Stimulated activated CD4-positive, alpha-beta T cell treated with anti-CD3 and anti-CD28 coated beads, Interleukin-12 subunit alpha, Interleukin-12 subunit beta, amount 100 ng/mL, for 48 hours (primary cell): Measurements from ENCODE around the gene FASN.

Experiments used
- DNase-seq, 3 donors: peaks; one replicate each; pipeline ENCODE4 v3.0.0-alpha.2; 2020; ENCODE audit warnings: low read depth in 2 of 3, low spot score in 1 of 3

Gene FASN

DNA sequence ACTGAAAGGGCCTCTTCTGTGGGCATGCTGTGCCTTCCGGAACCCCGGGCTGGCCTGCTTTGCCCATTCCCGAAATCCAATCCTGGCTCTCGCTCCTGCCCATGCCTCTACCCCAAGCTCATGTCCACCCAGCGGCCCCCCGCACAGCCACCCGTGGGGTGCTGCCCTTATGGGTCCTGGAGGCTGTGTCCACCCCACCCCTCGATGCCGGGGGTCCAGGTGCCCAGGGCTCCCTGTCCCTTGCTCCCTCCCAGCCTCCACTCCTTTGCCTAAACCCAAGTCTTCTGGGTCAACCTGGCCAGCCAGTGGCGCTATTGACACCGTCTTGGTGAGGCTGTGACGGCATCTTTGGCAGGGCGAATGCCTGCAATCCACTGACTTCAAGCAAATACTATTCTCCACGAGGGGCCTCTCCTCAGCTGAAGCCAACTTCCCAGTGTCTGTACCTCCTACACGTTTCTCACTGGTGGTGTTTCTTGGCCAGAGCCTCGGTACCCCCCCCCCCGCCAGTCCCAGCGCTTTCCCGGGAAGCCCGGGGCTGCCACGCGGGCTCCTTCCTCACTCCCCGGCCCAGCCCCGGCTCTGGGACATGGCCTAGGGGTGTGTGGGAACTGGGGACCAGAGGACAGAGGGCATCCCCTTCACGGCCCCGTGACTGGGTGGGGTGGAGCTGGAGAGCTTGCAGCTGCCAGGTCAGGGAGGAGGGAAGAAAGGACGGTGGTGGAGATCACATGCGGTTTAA is 20.2 kb downstream of the FASN start:
- DNase-seq = no peak

- DNase-seq = no peak
Observed at GRCh38 chr17:82076785-82077591, 21.0 kb downstream of the FASN start.

DNA sequence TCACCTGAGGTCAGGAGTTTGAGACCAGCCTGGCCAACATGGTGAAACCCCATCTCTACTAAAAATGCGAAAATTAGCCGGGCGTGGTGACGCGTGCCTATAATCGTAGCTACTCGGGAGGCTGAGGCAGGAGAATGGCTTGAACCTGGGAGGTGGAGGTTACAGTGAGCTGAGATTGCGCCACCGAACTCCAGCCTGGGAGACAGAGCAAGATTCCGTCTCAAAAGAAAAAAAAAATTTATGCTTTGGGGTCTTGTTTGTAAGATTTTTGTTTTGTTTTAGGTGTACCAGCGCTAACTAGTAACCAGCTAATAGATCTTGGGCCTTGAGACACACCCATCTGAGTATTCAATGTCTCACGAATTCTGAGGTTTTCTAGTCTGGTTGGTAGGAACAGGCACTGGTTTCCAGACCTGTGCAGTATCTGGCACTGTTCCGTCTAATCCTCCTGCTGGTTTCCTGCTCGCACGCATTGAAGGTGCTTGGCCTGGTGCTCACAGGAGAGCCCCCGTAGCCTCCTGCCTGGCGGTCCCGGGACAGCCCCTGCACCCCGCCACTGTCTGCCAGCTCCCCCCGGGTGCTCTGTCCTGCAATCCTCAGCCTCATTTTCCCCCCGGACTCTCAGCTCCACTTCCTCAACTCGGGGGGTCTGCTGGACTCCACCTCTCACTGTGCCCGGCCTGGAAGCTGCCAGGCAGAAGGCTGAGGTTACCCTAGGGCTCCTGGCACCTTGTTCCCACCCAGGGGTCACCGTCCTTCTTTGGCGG is 21.8 kb downstream of the FASN start:
- DNase-seq = no peak

GRCh38 chr17:82073446-82073845 is 24.6 kb downstream of the FASN start:
- no peak for DNase-seq

DNA sequence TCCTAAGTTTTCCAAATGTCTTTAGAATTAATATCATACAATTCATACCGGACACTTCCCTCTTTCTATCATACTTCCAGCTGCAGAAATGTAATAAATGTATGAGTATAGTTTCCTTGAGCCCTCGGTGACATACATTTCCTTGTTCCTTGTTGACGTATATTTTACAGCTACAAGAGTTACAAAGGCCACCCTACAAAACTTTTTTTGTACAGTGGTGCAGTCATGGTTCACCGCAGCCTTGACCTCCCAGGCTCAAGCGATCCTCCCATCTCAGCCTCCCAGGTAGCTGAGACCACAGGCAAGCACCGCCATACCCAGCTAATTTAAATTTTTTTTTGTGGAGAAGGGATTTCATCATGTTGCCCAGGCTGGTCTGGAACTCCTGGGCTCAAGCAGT is 25.2 kb downstream of the FASN start:
- DNase-seq = no peak

GRCh38 chr17:82070611-82071010 is 27.4 kb downstream of the FASN start:
- DNase-seq = no peak

GRCh38 chr17:82065638-82066303 is 32.3 kb downstream of the FASN start, which contains the start of gene DUS1L:
Gene DUS1L, minus strand, starts transcription at chr17:82065804. Its CDS starts 745 bp downstream, at chr17:82065059.
- peak; percentile 37 to 67 (median 64) for DNase-seq

GRCh38 chr17:82065193-82065637 is 32.8 kb downstream of the FASN start:
- no peak for DNase-seq

DNA sequence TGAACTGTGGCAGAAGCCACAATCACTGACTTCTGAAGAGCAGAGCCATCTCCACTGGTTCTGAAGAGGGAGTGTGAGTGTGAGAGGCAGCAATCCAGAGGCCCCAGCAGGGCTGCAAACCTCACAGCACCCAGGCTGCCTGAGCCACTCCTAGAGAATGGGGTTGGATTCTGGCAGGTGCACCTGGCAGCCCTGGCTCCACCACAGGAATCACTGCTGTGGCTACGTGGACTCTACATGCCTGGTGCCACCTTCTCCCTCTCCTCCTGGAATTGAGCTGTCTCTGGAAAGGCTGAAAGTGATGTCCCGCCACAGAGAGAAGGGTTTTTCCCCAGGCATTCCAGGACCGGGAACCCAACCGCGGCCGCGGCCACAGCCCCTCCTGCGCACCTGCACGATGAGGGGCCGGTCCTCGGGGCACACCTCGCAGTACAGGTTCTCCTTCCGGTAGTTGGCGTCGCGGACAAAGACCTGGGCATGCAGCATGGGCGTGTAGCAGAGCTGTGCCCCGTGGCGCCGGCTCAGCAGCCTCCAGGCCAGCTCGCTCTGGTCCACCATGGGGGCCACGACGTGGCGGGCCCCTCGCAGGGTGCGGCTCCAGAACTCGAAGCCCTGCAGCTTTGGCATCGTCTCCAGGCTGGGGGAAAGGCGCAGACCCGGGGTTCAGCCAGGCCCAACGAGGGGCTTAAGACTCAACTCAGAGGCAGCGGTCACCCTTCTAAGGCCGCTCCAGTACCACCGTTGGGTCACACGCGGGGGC is 33.4 kb downstream of the FASN start:
- DNase-seq = no peak

- no peak for DNase-seq
Observed at GRCh38 chr17:82063424-82064415, 34.3 kb downstream of the FASN start.

- DNase-seq = no peak
Observed at GRCh38 chr17:82062984-82063368, 35.1 kb downstream of the FASN start.

DNA sequence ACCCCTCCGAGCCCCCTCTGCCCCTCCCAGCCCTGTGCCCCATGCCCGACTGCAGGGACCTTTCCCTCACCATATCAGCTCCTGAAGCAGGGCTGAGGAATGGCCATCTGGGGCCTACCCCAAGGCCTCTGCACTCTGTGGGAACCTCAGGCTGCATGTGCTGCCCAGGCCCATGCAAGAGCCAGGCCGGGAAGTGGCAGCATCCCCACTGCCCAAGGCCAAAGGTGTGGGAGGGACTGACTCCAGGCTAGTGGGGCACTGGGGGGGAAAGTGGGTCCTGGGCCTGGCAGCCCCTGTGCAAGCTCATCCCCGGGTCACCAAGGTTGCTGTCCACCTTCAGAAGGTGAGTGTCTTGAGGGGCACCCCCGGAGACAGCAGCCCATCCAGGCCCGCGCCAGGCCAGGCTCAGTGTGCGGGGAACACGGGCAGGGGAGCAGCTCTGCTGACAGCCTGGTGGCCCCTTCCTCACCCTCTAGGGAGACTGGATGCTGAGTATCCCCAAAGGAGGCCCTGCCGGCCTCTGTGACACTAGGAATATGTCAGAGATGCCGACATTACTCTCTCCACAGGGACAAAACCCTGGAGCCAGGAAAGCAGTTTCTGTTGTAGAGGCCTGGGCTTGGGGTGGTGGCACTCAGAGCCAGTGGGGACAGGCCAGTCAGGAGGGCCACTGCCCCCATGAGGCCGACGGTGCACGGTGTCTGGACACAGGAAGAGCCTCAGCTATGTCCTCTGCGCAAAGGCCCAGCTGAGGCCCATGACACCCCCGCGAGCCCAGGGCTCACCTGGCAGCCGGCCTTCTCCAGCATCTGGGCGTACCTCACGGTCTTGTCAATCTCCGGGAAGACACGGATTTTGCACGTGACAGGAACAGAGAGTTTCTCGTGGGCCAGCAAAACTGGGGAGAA is 35.7 kb downstream of the FASN start:
- no peak for DNase-seq

DNA sequence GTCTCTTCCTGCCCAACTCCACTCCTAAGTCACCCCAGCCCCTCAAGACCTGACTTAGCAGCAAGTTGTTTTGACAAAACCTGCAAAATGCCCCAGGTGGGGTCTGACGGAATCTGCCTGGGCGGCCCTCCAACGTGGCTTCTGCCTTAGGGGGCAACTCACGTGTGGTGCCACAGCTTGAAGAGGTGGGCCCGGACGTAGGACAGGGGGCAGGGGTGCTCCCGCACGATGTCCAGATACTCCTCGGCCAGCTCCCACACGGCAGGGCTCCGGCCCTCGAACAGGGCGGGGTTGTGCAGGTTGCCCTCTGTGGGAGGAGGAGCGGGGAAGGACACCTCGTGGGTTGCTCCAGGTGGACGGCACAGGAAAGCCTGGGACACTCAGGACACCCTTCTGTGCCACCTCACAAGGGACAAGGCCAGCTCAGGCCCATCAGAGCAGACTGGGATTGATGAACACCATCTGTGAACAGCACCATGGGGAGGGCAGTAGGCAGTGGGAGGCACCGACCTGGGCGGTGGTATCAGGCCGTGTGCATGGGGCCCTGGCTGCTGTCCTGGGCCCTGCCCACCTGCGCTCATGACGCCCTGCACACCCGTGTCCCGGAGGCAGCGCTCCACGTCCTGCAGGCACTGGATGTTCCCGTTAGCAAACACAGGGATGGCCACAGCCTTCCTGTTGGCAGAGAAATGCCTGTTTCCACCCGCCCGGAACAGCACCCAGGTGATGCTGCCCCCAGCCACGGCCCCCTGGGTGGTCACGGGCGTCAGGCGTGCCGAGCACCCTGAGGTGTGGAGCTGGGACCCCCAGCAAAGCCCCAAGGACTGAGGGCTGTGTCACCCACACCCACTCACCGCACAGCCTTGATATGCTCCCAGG is 36.8 kb downstream of the FASN start:
- DNase-seq = no peak

DNA sequence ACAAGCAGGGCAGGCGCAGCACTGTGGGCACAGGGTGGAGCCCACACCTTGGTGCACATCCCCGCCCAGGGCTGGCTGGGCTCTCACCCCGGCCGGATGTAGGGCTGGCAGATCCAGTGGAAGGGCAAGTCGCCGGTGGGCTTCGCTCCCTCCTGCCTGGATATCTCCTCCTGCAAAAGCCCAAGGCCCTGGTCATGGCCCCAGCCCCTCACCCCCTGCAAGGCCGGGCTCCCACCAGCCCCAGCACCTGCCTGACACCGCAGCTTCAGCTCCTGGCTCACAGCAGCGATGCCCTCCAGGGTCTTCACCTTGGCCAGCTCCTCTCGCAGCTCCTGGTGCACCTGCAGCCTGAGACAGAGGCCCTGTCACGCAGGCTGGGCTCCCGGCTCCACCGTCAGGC is 37.4 kb downstream of the FASN start:
- DNase-seq = no peak

DNA sequence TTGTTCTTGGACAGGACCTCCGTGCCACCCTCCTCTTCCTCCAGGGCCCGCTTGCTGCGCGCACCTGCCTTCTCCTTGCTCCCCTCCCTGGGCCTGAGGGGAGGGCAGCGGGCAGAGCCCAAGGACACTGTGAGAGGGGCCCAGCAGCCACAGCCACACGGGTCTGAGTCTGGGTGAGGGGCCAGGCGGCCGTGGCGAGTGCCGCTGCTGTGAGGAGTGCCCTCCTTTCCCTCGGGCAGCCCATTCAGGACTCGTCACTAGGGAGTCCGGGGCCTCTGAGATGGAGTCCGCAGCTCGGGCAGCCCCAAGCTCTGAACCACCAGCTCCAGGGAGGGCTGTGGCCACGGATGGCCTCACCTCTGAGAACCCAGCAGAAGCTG is 38.0 kb downstream of the FASN start:
- DNase-seq = no peak

GRCh38 chr17:82059272-82060000 is 38.6 kb downstream of the FASN start:
- DNase-seq = no peak

GRCh38 chr17:82058855-82059249 is 39.2 kb downstream of the FASN start:
- no peak for DNase-seq
